H1 (cell line): ENCODE data around the gene SMOC2. TPM values are rescaled to one million over a fixed set of nuclear protein-coding genes. Genes with fewer than 3 reads are reported as not detected.

Source experiments
- CTCF ChIA-PET: fragments of 300-600 bp; sonication (Branson Sonifier 250); formaldehyde crosslinking; loops from one replicate; lab custom pipeline; 2021; ENCODE audit not compliant: partially characterized antibody; lab: Charles Lee
- POLR2A ChIA-PET: fragments of 300-600 bp; sonication (Branson Sonifier 250); formaldehyde crosslinking; loops from one replicate; lab custom pipeline; 2021; ENCODE audit warnings: inconsistent platforms; ENCODE audit not compliant: partially characterized antibody; lab: Charles Lee
- DNase-seq, 2 experiments: peaks; one replicate each; pipeline versions ENCODE4 v3.0.0 to v3.0.0-alpha.2; 2010 to 2022; ENCODE audit warnings: low spot score in 2 of 2, low read depth in 1 of 2, mixed read lengths in 1 of 2
- FAIRE-seq: peaks from 2 replicates; lab custom pipeline; 2011; peaks lifted over from hg19 to GRCh38; lab: Jason Lieb, UNC
- H2AFZ ChIP-seq: 2 replicates; pipeline ENCODE4 v1.8.1; 2012; ENCODE audit warnings: low read length, inconsistent platforms
- H2AK5ac ChIP-seq: 2 replicates; pipeline ENCODE4 v1.6.1; 2013; ENCODE audit warnings: low read depth, low read length
- H2BK120ac ChIP-seq: replicated peaks from 2 replicates; pipeline ENCODE3; 2013; ENCODE audit warnings: low read depth, low read length, inconsistent platforms
- H2BK12ac ChIP-seq: 2 replicates; pipeline ENCODE4 v1.6.1; 2013; ENCODE audit warnings: low read depth, low read length
- H2BK15ac ChIP-seq: 2 replicates; pipeline ENCODE4 v1.6.1; 2013; ENCODE audit warnings: low read length
- H2BK20ac ChIP-seq: 2 replicates; pipeline ENCODE4 v1.6.1; 2013; ENCODE audit warnings: low read length
- H2BK5ac ChIP-seq: 2 replicates; pipeline ENCODE4 v1.6.1; 2013; ENCODE audit warnings: low read depth, low read length
- H3K14ac ChIP-seq: 2 replicates; pipeline ENCODE4 v1.6.1; 2013; ENCODE audit warnings: inconsistent platforms; ENCODE audit not compliant: insufficient read length
- H3K18ac ChIP-seq: 2 replicates; pipeline ENCODE4 v1.6.1; 2013; ENCODE audit warnings: low read length; ENCODE audit errors: extremely low read depth
- H3K23ac ChIP-seq: 2 replicates; pipeline ENCODE4 v1.6.1; 2013; ENCODE audit warnings: inconsistent platforms; ENCODE audit not compliant: insufficient read length
- H3K23me2 ChIP-seq: 2 replicates; pipeline ENCODE4 v1.6.1; 2013; ENCODE audit warnings: low read depth, low read length
- H3K27ac ChIP-seq: 2 replicates; pipeline ENCODE4 v1.6.1; 2011; ENCODE audit warnings: low read depth, low read length, inconsistent platforms
- H3K27me3 ChIP-seq, 4 experiments: replicated peaks in 1 of 4; 1 replicate in 1 of 4; 2 replicates in 3 of 4; pipeline versions ENCODE4 v1.6.1 to v1.8.1; 2011 to 2013; ENCODE audit warnings: low read length in 3 of 4, mild to moderate bottlenecking in 3 of 4, inconsistent platforms in 2 of 4, mixed read lengths in 2 of 4, moderate library complexity in 1 of 4; ENCODE audit not compliant: control insufficient read depth in 3 of 4, insufficient read depth in 3 of 4; ENCODE audit errors: extremely low read depth in 1 of 4
- H3K36me3 ChIP-seq, 4 experiments: 2 replicates each; pipeline versions ENCODE4 v1.6.1 to v1.8.1; 2011 to 2013; ENCODE audit warnings: mild to moderate bottlenecking in 4 of 4, low read length in 3 of 4, moderate library complexity in 2 of 4, control low read depth in 1 of 4, inconsistent platforms in 1 of 4; ENCODE audit not compliant: insufficient read depth in 4 of 4, control insufficient read depth in 2 of 4
- H3K4ac ChIP-seq: replicated peaks from 2 replicates; pipeline ENCODE3; 2013; ENCODE audit warnings: low read length, low read depth, mixed read lengths, inconsistent platforms; ENCODE audit not compliant: insufficient read length
- H3K4me1 ChIP-seq, 4 experiments: replicated peaks in 1 of 4; 1 replicate in 1 of 4; 2 replicates in 3 of 4; pipeline versions ENCODE4 v1.6.1 to v1.8.1; 2011 to 2013; ENCODE audit warnings: low read length in 3 of 4, inconsistent platforms in 2 of 4, mixed read lengths in 1 of 4; ENCODE audit not compliant: insufficient read depth in 4 of 4, control insufficient read depth in 3 of 4
- H3K4me2 ChIP-seq, 2 experiments: 2 replicates each; pipeline versions ENCODE4 v1.6.1 to v1.8.1; 2011 to 2013; ENCODE audit warnings: low read depth in 2 of 2, low read length in 2 of 2, control low read depth in 1 of 2, inconsistent platforms in 1 of 2, mild to moderate bottlenecking in 1 of 2; ENCODE audit not compliant: insufficient read depth in 1 of 2
- H3K4me3 ChIP-seq, 4 experiments: fragments of 200-600, 300-600 bp in 1 of 4; sonication (generic), shearing (Covaris generic), sonication (Bioruptor Twin) in 1 of 4; 2 replicates each; pipeline versions ENCODE4 v1.5.1 to v1.8.1; 2011 to 2016; ENCODE audit warnings: low read length in 4 of 4, low read depth in 3 of 4, control low read depth in 2 of 4, inconsistent platforms in 2 of 4, mild to moderate bottlenecking in 2 of 4, mixed read lengths in 1 of 4, moderate library complexity in 1 of 4; ENCODE audit not compliant: insufficient read depth in 2 of 4; ENCODE audit errors: extremely low read depth in 1 of 4
- H3K56ac ChIP-seq: replicated peaks from 2 replicates; pipeline ENCODE3; 2013; ENCODE audit warnings: low read depth, mild to moderate bottlenecking, mixed read lengths, low read length, inconsistent platforms; ENCODE audit not compliant: insufficient read length
- H3K79me1 ChIP-seq: 2 replicates; pipeline ENCODE4 v1.6.1; 2013; ENCODE audit warnings: low read depth, low read length, control low read depth
- H3K79me2 ChIP-seq, 2 experiments: 2 replicates each; pipeline versions ENCODE4 v1.6.1 to v1.8.1; 2012 to 2013; ENCODE audit warnings: low read length in 2 of 2, mild to moderate bottlenecking in 2 of 2, inconsistent platforms in 1 of 2; ENCODE audit not compliant: insufficient read depth in 2 of 2, control insufficient read depth in 1 of 2
- H3K9ac ChIP-seq, 4 experiments: replicated peaks in 1 of 4; 1 replicate in 1 of 4; 2 replicates in 3 of 4; pipeline versions ENCODE4 v1.6.1 to v1.8.1; 2011 to 2013; ENCODE audit warnings: low read depth in 3 of 4, low read length in 3 of 4, control low read depth in 2 of 4, mild to moderate bottlenecking in 2 of 4, moderate library complexity in 2 of 4, inconsistent platforms in 1 of 4; ENCODE audit errors: extremely low read depth in 1 of 4
- H3K9me3 ChIP-seq, 2 experiments: 2 replicates each; pipeline versions ENCODE4 v1.6.1 to v1.8.1; 2012 to 2013; ENCODE audit warnings: mild to moderate bottlenecking in 2 of 2, moderate library complexity in 2 of 2, control low read depth in 1 of 2, inconsistent platforms in 1 of 2, low read depth in 1 of 2, low read length in 1 of 2, mixed read lengths in 1 of 2; ENCODE audit not compliant: insufficient read depth in 2 of 2
- H4K20me1 ChIP-seq, 2 experiments: replicated peaks in 1 of 2; 2 replicates each; pipeline versions ENCODE3 to v1.8.1; 2011 to 2013; ENCODE audit warnings: inconsistent platforms in 2 of 2, low read length in 2 of 2, mild to moderate bottlenecking in 1 of 2; ENCODE audit not compliant: insufficient read depth in 2 of 2, control insufficient read depth in 1 of 2
- H4K5ac ChIP-seq: 2 replicates; pipeline ENCODE4 v1.6.1; 2013; ENCODE audit warnings: low read length, low read depth, mixed read lengths, inconsistent platforms; ENCODE audit not compliant: insufficient read length
- H4K8ac ChIP-seq: 2 replicates; pipeline ENCODE4 v1.8.0; 2013; ENCODE audit warnings: mild to moderate bottlenecking, moderate library complexity, low read length, inconsistent platforms; ENCODE audit not compliant: insufficient read depth; ENCODE audit errors: extremely low read depth
- H4K91ac ChIP-seq: replicated peaks from 2 replicates; pipeline ENCODE3; 2013; ENCODE audit warnings: low read length, mixed read lengths, inconsistent platforms; ENCODE audit not compliant: insufficient read length
- EGR1 ChIP-seq: IDR thresholded peaks from 2 replicates; pipeline ENCODE4 v1.6.1; 2011; ENCODE audit warnings: low read depth, low read length, borderline replicate concordance
- EP300 ChIP-seq, 2 experiments: IDR thresholded peaks; 1 replicate in 1 of 2; 2 replicates in 1 of 2; pipeline ENCODE4 v1.6.1; 2011 to 2012; ENCODE audit warnings: low read depth in 2 of 2, low read length in 2 of 2, mild to moderate bottlenecking in 2 of 2, borderline replicate concordance in 1 of 2, inconsistent platforms in 1 of 2, moderate library complexity in 1 of 2
- KDM1A ChIP-seq: fragments of 200-600, 300-600 bp; sonication (generic); IDR thresholded peaks from 2 replicates; pipeline ENCODE4 v1.7.1; 2016; ENCODE audit warnings: mild to moderate bottlenecking, low read length, borderline replicate concordance
- RNF2 ChIP-seq: fragments of 200-900, 300-1000 bp; sonication (generic); IDR thresholded peaks from 2 replicates; pipeline ENCODE4 v1.7.1; 2016; ENCODE audit warnings: borderline replicate concordance, low read depth, mild to moderate bottlenecking, antibody characterized with exemption, low read length; ENCODE audit not compliant: poor library complexity, severe bottlenecking; ENCODE audit errors: missing control alignments
- RXRA ChIP-seq: IDR thresholded peaks from 2 replicates; pipeline ENCODE4 v1.6.1; 2011; ENCODE audit warnings: low read depth, mild to moderate bottlenecking, low read length, moderate library complexity; ENCODE audit not compliant: insufficient read depth
- SRF ChIP-seq: IDR thresholded peaks from 2 replicates; pipeline ENCODE4 v1.6.1; 2011; ENCODE audit warnings: mild to moderate bottlenecking, low read depth, low read length, moderate library complexity
- TAF1 ChIP-seq: IDR thresholded peaks from 2 replicates; pipeline ENCODE4 v1.6.1; 2011; ENCODE audit warnings: mild to moderate bottlenecking, low read depth, low read length
- WGBS, 2 experiments: shearing (Covaris generic) in 1 of 2; methylation state at CpG; one replicate each; pipeline versions ENCODE4 v1.1.6 to v1.1.7; 2013 to 2015; ENCODE audit warnings: low lambda C conversion rate in 2 of 2, mixed read lengths in 2 of 2, inconsistent platforms in 1 of 2, low coverage in 1 of 2, missing lambda C conversion rate in 1 of 2; ENCODE audit not compliant: insufficient replicate concordance in 2 of 2, insufficient coverage in 1 of 2, insufficient read length in 1 of 2; ENCODE audit errors: extremely low coverage in 1 of 2, missing lambda C conversion rate in 1 of 2; 5-methylcytosine and 5-hydroxymethylcytosine counted together
- polyA plus RNA-seq, 7 experiments: library from polyadenylated mRNA; depleted of rRNA in 3 of 7; stranded (reverse) in 5 of 7; unstranded in 2 of 7; fragments of >200 nt in 5 of 7; fragments of 200-250 nt in 2 of 7; gene quantifications; 1 replicate in 5 of 7; 2 replicates in 1 of 7; 4 replicates in 1 of 7; pipeline versions ENCODE4 v1.2.1 to v1.2.3, GENCODE V29; 2011 to 2013; ENCODE audit warnings: missing spikeins in 2 of 7, mixed read lengths in 2 of 7
- total RNA-seq: library from RNA; stranded (reverse); fragmentation: NEBNext Ultra II Directional; extraction: Animal tissue kit (Norgen Biotek cat#: 25700); gene quantifications from 2 replicates; pipeline ENCODE4 v1.2.1, GENCODE V29; 2021
- TF ChIP-seq, protein P1 (sequence below): IDR thresholded peaks from 2 replicates; pipeline ENCODE4 v1.6.1; 2011; ENCODE audit warnings: low read length, improper control_type of control experiment
- TF ChIP-seq, protein P2 (sequence below), 3 experiments: IDR thresholded peaks; 1 replicate in 2 of 3; 2 replicates in 1 of 3; pipeline versions ENCODE4 v1.5.1 to v1.6.1; 2011; ENCODE audit warnings: low read length in 3 of 3, mild to moderate bottlenecking in 3 of 3, inconsistent platforms in 2 of 3, low read depth in 1 of 3, moderate library complexity in 1 of 3; ENCODE audit not compliant: insufficient read depth in 1 of 3; ENCODE audit errors: control extremely low read depth in 1 of 3

The SMOC2 gene
- total and polyA plus RNA-seq, 2 of the 8 experiments (the other 6 are each of a cell fraction or from before 2014, with no cell fraction given): 7.7 to 8.5 TPM

DNA sequence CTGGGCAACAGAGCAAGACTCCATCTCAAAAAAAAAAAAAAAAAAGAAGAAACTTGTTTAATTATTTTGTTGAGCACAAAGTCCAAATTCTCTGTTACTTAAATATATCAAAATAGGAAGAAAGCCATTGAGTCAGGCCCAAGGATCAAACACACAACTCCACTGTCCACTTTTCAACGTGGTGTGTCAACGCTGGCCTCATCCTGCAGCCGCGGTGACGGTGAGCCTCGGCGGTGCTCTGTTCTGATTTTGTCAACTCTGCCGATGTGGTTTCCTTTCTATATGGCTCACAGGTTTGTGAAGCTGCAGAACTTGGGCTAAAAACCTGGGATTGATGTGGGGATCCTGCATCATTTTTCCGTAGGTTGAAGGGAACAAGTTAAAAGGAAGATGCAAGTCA is 3.2 kb upstream of the SMOC2 start:
- Histone ChIP-seq H3K4me2 (no peak overlapping the region), H3K4me1 (peaks cover 7 to 13% (median 10%) of the 10 kb centered on the region in 4 experiments), H3K79me1 (no peaks in the 10 kb centered on the region), H3K23ac (no peak overlapping the region), H2BK20ac (no peak overlapping the region), H2AFZ (no peak overlapping the region), H2BK12ac (no peak overlapping the region), H3K18ac (no peak overlapping the region), H2BK15ac (no peak overlapping the region), H3K23me2 (peaks cover 12% of the 10 kb centered on the region; the same call in 1 of the 2 replicates), H2BK5ac (no peak overlapping the region), H2BK120ac (no peak overlapping the region), H3K56ac (no peak overlapping the region), H3K9ac (no peak overlapping the region), H3K4ac (no peak overlapping the region), H3K14ac (no peak overlapping the region), H4K20me1 (no peaks in the 10 kb centered on the region), H3K36me3 (no peaks in the 10 kb centered on the region), H4K8ac (no peak overlapping the region; the same call in 1 of the 2 replicates), H3K9me3 (no peaks in the 10 kb centered on the region), H3K27me3 (peaks cover 0 to 30% (median 28%) of the 10 kb centered on the region in 4 experiments; a peak in 6 of 7 replicates), H4K5ac (no peak overlapping the region), H3K79me2 (no peaks in the 10 kb centered on the region), H4K91ac (no peak overlapping the region), H3K4me3 (no peak overlapping the region), H2AK5ac (no peak overlapping the region), H3K27ac (no peak overlapping the region)
- TF ChIP-seq, protein P1, sequence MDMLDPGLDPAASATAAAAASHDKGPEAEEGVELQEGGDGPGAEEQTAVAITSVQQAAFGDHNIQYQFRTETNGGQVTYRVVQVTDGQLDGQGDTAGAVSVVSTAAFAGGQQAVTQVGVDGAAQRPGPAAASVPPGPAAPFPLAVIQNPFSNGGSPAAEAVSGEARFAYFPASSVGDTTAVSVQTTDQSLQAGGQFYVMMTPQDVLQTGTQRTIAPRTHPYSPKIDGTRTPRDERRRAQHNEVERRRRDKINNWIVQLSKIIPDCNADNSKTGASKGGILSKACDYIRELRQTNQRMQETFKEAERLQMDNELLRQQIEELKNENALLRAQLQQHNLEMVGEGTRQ: no peak
- no peak for TF ChIP-seq SRF
- TF ChIP-seq RXRA: no peak
- TF ChIP-seq, protein P2, sequence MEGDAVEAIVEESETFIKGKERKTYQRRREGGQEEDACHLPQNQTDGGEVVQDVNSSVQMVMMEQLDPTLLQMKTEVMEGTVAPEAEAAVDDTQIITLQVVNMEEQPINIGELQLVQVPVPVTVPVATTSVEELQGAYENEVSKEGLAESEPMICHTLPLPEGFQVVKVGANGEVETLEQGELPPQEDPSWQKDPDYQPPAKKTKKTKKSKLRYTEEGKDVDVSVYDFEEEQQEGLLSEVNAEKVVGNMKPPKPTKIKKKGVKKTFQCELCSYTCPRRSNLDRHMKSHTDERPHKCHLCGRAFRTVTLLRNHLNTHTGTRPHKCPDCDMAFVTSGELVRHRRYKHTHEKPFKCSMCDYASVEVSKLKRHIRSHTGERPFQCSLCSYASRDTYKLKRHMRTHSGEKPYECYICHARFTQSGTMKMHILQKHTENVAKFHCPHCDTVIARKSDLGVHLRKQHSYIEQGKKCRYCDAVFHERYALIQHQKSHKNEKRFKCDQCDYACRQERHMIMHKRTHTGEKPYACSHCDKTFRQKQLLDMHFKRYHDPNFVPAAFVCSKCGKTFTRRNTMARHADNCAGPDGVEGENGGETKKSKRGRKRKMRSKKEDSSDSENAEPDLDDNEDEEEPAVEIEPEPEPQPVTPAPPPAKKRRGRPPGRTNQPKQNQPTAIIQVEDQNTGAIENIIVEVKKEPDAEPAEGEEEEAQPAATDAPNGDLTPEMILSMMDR (IDR thresholded peaks at IDR 0.05; ENCODE audit: control extremely low read depth in 1 of 3, insufficient read depth in 1 of 3, low read depth in 1 of 3, low read length in 3 of 3): no peak
- no peak for TF ChIP-seq KDM1A
- TF ChIP-seq RNF2: no peak
- no peak for TF ChIP-seq TAF1
- TF ChIP-seq EGR1: no peak
- TF ChIP-seq EP300 (IDR thresholded peaks at IDR 0.05; ENCODE audit: borderline replicate concordance in 1 of 2, low read depth in 2 of 2, low read length in 2 of 2): no peak
- DNase-seq: no peak
- POLR2A ChIA-PET: no interaction called here
- FAIRE-seq: no peak
- CTCF ChIA-PET: interaction anchor here (1.2 kb wide), 1 partner anchor 10 kb away, joined by 3 read pairs; no protein-coding TSS in a partner anchor
- WGBS, 2 experiments: 87% methylated on average over 9 of the region's 9 CpGs; no CpG with 5 or more reads in 1 of the 2 experiments
